C4-2B (cell line): ENCODE measurements around the gene GLCE.

Experiments used
- CTCF ChIP-seq: fragments of 450-650 bp; conservative IDR thresholded peaks from 2 replicates; pipeline ENCODE4 v1.5.1; 2017; ENCODE audit warnings: mild to moderate bottlenecking
- ZFX ChIP-seq: fragments of 450-650 bp; IDR thresholded peaks from 2 replicates; pipeline ENCODE4 v1.6.1; 2017

GRCh38 chr15:69280783-69281182 lies 120.3 kb downstream of the GLCE start:
- TF ChIP-seq CTCF (no peak), ZFX (no peak)
